Hepatocyte (in vitro differentiated cells): Measurements from ENCODE around the gene NDUFV1. TPM values are rescaled to one million over a fixed set of nuclear protein-coding genes. Genes with fewer than 3 reads are reported as not detected.

Experiments
- DNase-seq: peaks from one replicate; pipeline ENCODE4 v3.0.0-alpha.2; 2016; ENCODE audit warnings: low spot score
- H2AFZ ChIP-seq: fragments of 200-600 bp; sonication (generic); 2 replicates; pipeline ENCODE4 v1.6.0; 2016; ENCODE audit warnings: antibody characterized with exemption, mild to moderate bottlenecking
- H3K27ac ChIP-seq: fragments of 200-600 bp; sonication (generic); 2 replicates; pipeline ENCODE4 v1.5.1; 2016; ENCODE audit warnings: mild to moderate bottlenecking
- H3K27me3 ChIP-seq: fragments of 200-600 bp; sonication (generic); 2 replicates; pipeline ENCODE4 v1.6.1; 2016
- H3K36me3 ChIP-seq: fragments of 200-600 bp; sonication (generic); replicated peaks from 2 replicates; pipeline ENCODE4 v1.5.1; 2016; ENCODE audit warnings: low read depth; ENCODE audit not compliant: insufficient read depth
- H3K4me1 ChIP-seq: fragments of 200-600 bp; sonication (generic); 2 replicates; pipeline ENCODE4 v1.5.1; 2016; ENCODE audit warnings: mild to moderate bottlenecking, moderate library complexity; ENCODE audit not compliant: insufficient read depth
- H3K4me2 ChIP-seq: fragments of 200-600 bp; sonication (generic); 2 replicates; pipeline ENCODE4 v1.6.0; 2016
- H3K4me3 ChIP-seq: fragments of 200-600 bp; sonication (generic); 2 replicates; pipeline ENCODE4 v1.5.1; 2016; ENCODE audit warnings: mild to moderate bottlenecking
- H3K79me2 ChIP-seq: fragments of 200-600 bp; sonication (generic); 2 replicates; pipeline ENCODE4 v1.6.0; 2017; ENCODE audit warnings: mild to moderate bottlenecking
- H3K9me2 ChIP-seq: fragments of 200-600 bp; sonication (generic); replicated peaks from 2 replicates; pipeline ENCODE4 v1.6.0; 2017; ENCODE audit warnings: mild to moderate bottlenecking; ENCODE audit not compliant: insufficient read depth
- H3K9me3 ChIP-seq: fragments of 200-600 bp; sonication (generic); 2 replicates; pipeline ENCODE4 v1.5.1; 2016; ENCODE audit warnings: low read depth, mild to moderate bottlenecking
- H4K20me1 ChIP-seq: fragments of 200-600 bp; sonication (generic); 2 replicates; pipeline ENCODE4 v1.6.0; 2016; ENCODE audit warnings: mild to moderate bottlenecking; ENCODE audit not compliant: insufficient read depth, poor library complexity, severe bottlenecking
- EZH2 ChIP-seq: fragments of 200-600 bp; sonication (generic); IDR thresholded peaks from 2 replicates; pipeline ENCODE4 v1.6.1; 2016; ENCODE audit warnings: antibody characterized with exemption, mild to moderate bottlenecking, borderline replicate concordance
- EZH2phosphoT487 ChIP-seq: fragments of 200-600 bp; sonication (generic); IDR thresholded peaks from one replicate; pipeline ENCODE4 v1.6.1; 2018; ENCODE audit warnings: antibody characterized with exemption, mild to moderate bottlenecking, low read depth, moderate library complexity; ENCODE audit not compliant: unreplicated experiment, severe bottlenecking
- WGBS: methylation state at CpG from one replicate; pipeline ENCODE4 v1.1.6; 2016; ENCODE audit warnings: low lambda C conversion rate; ENCODE audit errors: missing lambda C conversion rate; 5-methylcytosine and 5-hydroxymethylcytosine counted together
- polyA plus RNA-seq: library from polyadenylated mRNA; unstranded; fragments of >200 nt; fragmentation: Nextera tagmentation; extraction: Ambion mirVana; gene quantifications from 2 replicates; pipeline ENCODE4 v1.2.1, GENCODE V29; 2016
- total RNA-seq: library from RNA; depleted of rRNA; stranded (reverse); fragments of >200 nt; gene quantifications from 2 replicates; pipeline ENCODE4 v1.2.3, GENCODE V29; 2014
- TF ChIP-seq, protein P1 (sequence below): fragments of 200-600 bp; sonication (generic); IDR thresholded peaks from 2 replicates; pipeline ENCODE4 v1.5.1; 2016; ENCODE audit warnings: antibody characterized with exemption, mild to moderate bottlenecking; ENCODE audit not compliant: poor library complexity

The NDUFV1 gene
- total and polyA plus RNA-seq, 2 experiments from 2014 or later: 194 to 226 TPM

DNA sequence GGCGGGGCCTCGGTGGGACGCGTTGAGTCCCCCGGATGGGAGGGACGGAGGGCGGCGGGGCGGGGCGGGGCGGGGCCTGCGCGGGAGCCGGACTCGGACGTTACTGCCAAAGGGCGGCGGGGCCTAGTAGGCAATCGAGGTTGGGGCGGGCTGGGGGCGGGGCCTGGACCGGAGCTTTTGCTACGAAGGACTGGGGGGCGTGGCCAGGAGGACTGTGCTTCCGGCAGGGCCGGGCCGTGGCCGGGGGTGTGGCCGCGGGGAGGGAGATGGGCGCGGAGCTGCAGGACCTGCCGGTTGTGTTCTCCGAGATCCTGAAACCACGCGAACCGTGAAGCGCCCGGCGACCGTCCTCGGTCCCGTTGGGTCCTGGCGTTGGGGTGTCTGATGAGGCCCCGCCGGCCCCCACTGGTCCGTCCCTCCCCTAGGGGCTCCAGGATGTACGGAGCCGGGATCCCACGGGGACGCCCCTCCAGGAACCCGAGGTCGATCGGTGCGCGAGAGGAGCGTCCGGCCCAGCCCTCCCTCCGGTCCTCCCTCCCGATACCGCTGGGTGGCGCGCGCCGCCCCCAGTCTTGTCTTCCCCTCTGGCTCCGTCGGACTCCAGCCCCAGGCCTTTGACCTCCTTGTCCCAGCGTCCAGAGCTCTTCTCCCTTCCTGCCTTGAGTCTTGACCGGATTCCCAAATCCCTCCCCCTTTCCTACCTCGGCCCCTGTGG lies 23.6 kb downstream of the NDUFV1 start:
- Histone ChIP-seq H3K36me3 (no peaks in the 10 kb centered on the region), H4K20me1 (no peaks in the 10 kb centered on the region), H3K4me3 (peak overlapping the region; percentile 28), H3K9me3 (no peaks in the 10 kb centered on the region), H3K27me3 (no peaks in the 10 kb centered on the region), H3K4me1 (peaks cover 13% of the 10 kb centered on the region), H3K9me2 (no peaks in the 10 kb centered on the region), H3K4me2 (peak overlapping the region; percentile 87), H2AFZ (peak overlapping the region; percentile 71), H3K27ac (peak overlapping the region; percentile 93), H3K79me2 (no peaks in the 10 kb centered on the region)
- peak; percentile 100 for DNase-seq
- 2% methylated on average over 26 of the region's 70 CpGs for WGBS
- TF ChIP-seq, protein P1, sequence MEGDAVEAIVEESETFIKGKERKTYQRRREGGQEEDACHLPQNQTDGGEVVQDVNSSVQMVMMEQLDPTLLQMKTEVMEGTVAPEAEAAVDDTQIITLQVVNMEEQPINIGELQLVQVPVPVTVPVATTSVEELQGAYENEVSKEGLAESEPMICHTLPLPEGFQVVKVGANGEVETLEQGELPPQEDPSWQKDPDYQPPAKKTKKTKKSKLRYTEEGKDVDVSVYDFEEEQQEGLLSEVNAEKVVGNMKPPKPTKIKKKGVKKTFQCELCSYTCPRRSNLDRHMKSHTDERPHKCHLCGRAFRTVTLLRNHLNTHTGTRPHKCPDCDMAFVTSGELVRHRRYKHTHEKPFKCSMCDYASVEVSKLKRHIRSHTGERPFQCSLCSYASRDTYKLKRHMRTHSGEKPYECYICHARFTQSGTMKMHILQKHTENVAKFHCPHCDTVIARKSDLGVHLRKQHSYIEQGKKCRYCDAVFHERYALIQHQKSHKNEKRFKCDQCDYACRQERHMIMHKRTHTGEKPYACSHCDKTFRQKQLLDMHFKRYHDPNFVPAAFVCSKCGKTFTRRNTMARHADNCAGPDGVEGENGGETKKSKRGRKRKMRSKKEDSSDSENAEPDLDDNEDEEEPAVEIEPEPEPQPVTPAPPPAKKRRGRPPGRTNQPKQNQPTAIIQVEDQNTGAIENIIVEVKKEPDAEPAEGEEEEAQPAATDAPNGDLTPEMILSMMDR: peak; percentile 81
- no peak for TF ChIP-seq EZH2phosphoT487
- no peak for TF ChIP-seq EZH2

GRCh38 chr11:67630943-67631331 lies 24.2 kb downstream of the NDUFV1 start:
- Histone ChIP-seq H3K79me2 (no peaks in the 10 kb centered on the region), H2AFZ (peak overlapping the region; percentile 71), H3K27me3 (no peaks in the 10 kb centered on the region), H4K20me1 (no peaks in the 10 kb centered on the region), H3K4me1 (peaks cover 13% of the 10 kb centered on the region), H3K27ac (peak overlapping the region; percentile 93), H3K4me2 (peak overlapping the region; percentile 87), H3K9me3 (no peaks in the 10 kb centered on the region), H3K4me3 (peak overlapping the region; percentile 28), H3K9me2 (no peaks in the 10 kb centered on the region), H3K36me3 (no peaks in the 10 kb centered on the region)
- 63% methylated on average over 16 of the region's 16 CpGs for WGBS
- TF ChIP-seq EZH2phosphoT487: no peak
- no peak for DNase-seq

GRCh38 chr11:67631411-67631810 lies 24.7 kb downstream of the NDUFV1 start:
- Histone ChIP-seq H3K36me3 (no peaks in the 10 kb centered on the region), H4K20me1 (no peaks in the 10 kb centered on the region), H2AFZ (no peak overlapping the region), H3K79me2 (no peaks in the 10 kb centered on the region), H3K27ac (peak overlapping the region; percentile 93), H3K4me1 (peaks cover 13% of the 10 kb centered on the region), H3K4me2 (peak overlapping the region; percentile 87), H3K9me3 (no peaks in the 10 kb centered on the region), H3K9me2 (no peaks in the 10 kb centered on the region), H3K27me3 (no peaks in the 10 kb centered on the region), H3K4me3 (no peak overlapping the region)
- no peak for DNase-seq
- WGBS: 74% methylated on average over 7 of the region's 7 CpGs
- TF ChIP-seq EZH2phosphoT487 (no peak), EZH2 (no peak)
- TF ChIP-seq, protein P1: no peak

- no peak for TF ChIP-seq EZH2phosphoT487
- TF ChIP-seq, protein P1: no peak
- TF ChIP-seq EZH2: no peak
- no peak overlapping the region for H2AFZ ChIP-seq
- H4K20me1 ChIP-seq: no peaks in the 10 kb centered on the region
- WGBS: 100% methylated on average over 2 of the region's 2 CpGs
- no peaks in the 10 kb centered on the region for H3K9me3 ChIP-seq
- H3K36me3 ChIP-seq: no peaks in the 10 kb centered on the region
- H3K4me1 ChIP-seq: peaks cover 13% of the 10 kb centered on the region
- no peak overlapping the region for H3K4me3 ChIP-seq
- no peak overlapping the region for H3K27ac ChIP-seq
- no peak overlapping the region for H3K4me2 ChIP-seq
- H3K79me2 ChIP-seq: no peaks in the 10 kb centered on the region
- DNase-seq: no peak
- H3K27me3 ChIP-seq: no peaks in the 10 kb centered on the region
- H3K9me2 ChIP-seq: no peaks in the 10 kb centered on the region
Observed at GRCh38 chr11:67631853-67632174, 25.1 kb downstream of the NDUFV1 start.
